HepG2 (cell line): Measurements from ENCODE around the gene CSNK2B. TPM values are rescaled to one million over a fixed set of nuclear protein-coding genes. Genes with fewer than 3 reads are reported as not detected.
A peak's percentile ranks its signal among the peaks of the same experiment; 100 is the strongest.

ENCODE experiments used
- ATF7-NPFF ChIP-seq: sonication (generic); formaldehyde crosslinking; IDR thresholded peaks from 2 replicates; pipeline ENCODE4 v1.8.1; 2023; ENCODE audit warnings: mild to moderate bottlenecking, low read depth, missing genetic modification reagents, moderate library complexity
- ETV5 ChIP-seq: IDR thresholded peaks from 2 replicates; pipeline ENCODE4 v1.6.1; 2018; ENCODE audit warnings: missing biosample characterization, missing genetic modification reagents, inconsistent platforms, borderline replicate concordance
- MIER2 ChIP-seq: IDR thresholded peaks from 2 replicates; pipeline ENCODE4 v1.6.1; 2016; ENCODE audit warnings: missing biosample characterization, missing genetic modification reagents
- MTF2 ChIP-seq: sonication (generic); formaldehyde crosslinking; IDR thresholded peaks from 2 replicates; pipeline ENCODE4 v1.5.0; 2020; ENCODE audit warnings: missing genetic modification reagents, borderline replicate concordance
- ONECUT2 ChIP-seq: sonication (generic); formaldehyde crosslinking; IDR thresholded peaks from 2 replicates; pipeline ENCODE4 v1.4.0; 2020; ENCODE audit warnings: missing genetic modification reagents
- SNAI1 ChIP-seq: sonication (generic); formaldehyde crosslinking; IDR thresholded peaks from 2 replicates; pipeline ENCODE4 v1.5.0; 2020; ENCODE audit warnings: mild to moderate bottlenecking, missing genetic modification reagents, borderline replicate concordance
- TARDBP ChIP-seq: sonication (generic); formaldehyde crosslinking; IDR thresholded peaks from 2 replicates; pipeline ENCODE4 v1.8.0; 2022; ENCODE audit warnings: mild to moderate bottlenecking, missing genetic modification reagents
- ZC3H4 ChIP-seq: sonication (generic); formaldehyde crosslinking; IDR thresholded peaks from 2 replicates; pipeline ENCODE4 v1.4.0; 2020; ENCODE audit warnings: missing genetic modification reagents, borderline replicate concordance
- ZFAT ChIP-seq: sonication (generic); formaldehyde crosslinking; conservative IDR thresholded peaks from 2 replicates; pipeline ENCODE4 v1.8.1; 2023; ENCODE audit warnings: missing genetic modification reagents, inconsistent platforms
- ZNF260 ChIP-seq: sonication (generic); formaldehyde crosslinking; IDR thresholded peaks from 2 replicates; pipeline ENCODE4 v1.4.0; 2020; ENCODE audit warnings: missing genetic modification reagents, low read depth, mild to moderate bottlenecking, borderline replicate concordance
- ZNF552 ChIP-seq: sonication (generic); formaldehyde crosslinking; IDR thresholded peaks from 2 replicates; pipeline ENCODE4 v1.9.0; 2022; ENCODE audit warnings: missing genetic modification reagents, mild to moderate bottlenecking, borderline replicate concordance
- ZNF557 ChIP-seq: sonication (generic); formaldehyde crosslinking; IDR thresholded peaks from 2 replicates; pipeline ENCODE4 v1.4.0; 2020; ENCODE audit warnings: missing genetic modification reagents
- ZNF615 ChIP-seq: sonication (generic); formaldehyde crosslinking; IDR thresholded peaks from 2 replicates; pipeline ENCODE4 v1.5.0; 2020; ENCODE audit warnings: mild to moderate bottlenecking, missing genetic modification reagents, borderline replicate concordance
- ZNF75D ChIP-seq: sonication (generic); formaldehyde crosslinking; IDR thresholded peaks from 2 replicates; pipeline ENCODE4 v1.8.1; 2023; ENCODE audit warnings: missing genetic modification reagents, mild to moderate bottlenecking, borderline replicate concordance
- ZNF878 ChIP-seq: sonication (generic); formaldehyde crosslinking; IDR thresholded peaks from 2 replicates; pipeline ENCODE4 v1.8.1; 2023; ENCODE audit warnings: mild to moderate bottlenecking, missing genetic modification reagents, moderate library complexity
- ZSCAN31 ChIP-seq: sonication (generic); formaldehyde crosslinking; IDR thresholded peaks from 2 replicates; pipeline ENCODE4 v1.5.0; 2020; ENCODE audit warnings: low read depth, mild to moderate bottlenecking, missing genetic modification reagents
- ZSCAN9 ChIP-seq: IDR thresholded peaks from 2 replicates; pipeline ENCODE4 v1.6.1; 2016; ENCODE audit warnings: borderline replicate concordance
- polyA plus RNA-seq, 8 experiments: library from polyadenylated mRNA; depleted of rRNA in 3 of 8; stranded (reverse) in 7 of 8; unstranded in 1 of 8; fragments of >200 nt; fragmentation: Illumina TruSeq in 4 of 8; extraction: Trizol in 4 of 8; gene quantifications; 2 replicates each; pipeline versions ENCODE4 v1.2.1 to v1.2.3, GENCODE V29; 2011 to 2016; ENCODE audit warnings: low read depth in 4 of 8, missing spikeins in 1 of 8, mixed read lengths in 1 of 8; ENCODE audit not compliant: insufficient read depth in 1 of 8
- total RNA-seq, 5 experiments: library from RNA; depleted of rRNA; stranded (reverse); fragments of >200 nt; fragmentation: Illumina TruSeq; extraction: Trizol; gene quantifications; 2 replicates each; pipeline ENCODE4 v1.2.3, GENCODE V29; 2016; ENCODE audit warnings: low read depth in 1 of 5
- TF ChIP-seq, protein P1 (sequence below): sonication (generic); formaldehyde crosslinking; IDR thresholded peaks from 2 replicates; pipeline ENCODE4 v1.5.1; 2020; ENCODE audit warnings: missing genetic modification reagents, mild to moderate bottlenecking, borderline replicate concordance
- TF ChIP-seq, protein P2 (sequence below): sonication (generic); formaldehyde crosslinking; conservative IDR thresholded peaks from 2 replicates; pipeline ENCODE4 v1.4.0; 2020; ENCODE audit warnings: mild to moderate bottlenecking, missing genetic modification reagents, moderate library complexity
- TF ChIP-seq, protein P3 (sequence below): sonication (generic); formaldehyde crosslinking; IDR thresholded peaks from 2 replicates; pipeline ENCODE4 v1.5.0; 2020; ENCODE audit warnings: missing genetic modification reagents
- TF ChIP-seq, protein P4 (sequence below): sonication (generic); formaldehyde crosslinking; IDR thresholded peaks from 2 replicates; pipeline ENCODE4 v1.8.1; 2023; ENCODE audit warnings: mild to moderate bottlenecking, inconsistent platforms, moderate library complexity, missing genetic modification reagents, borderline replicate concordance

CSNK2B gene
- total and polyA plus RNA-seq, 2 of the 13 experiments (the other 11 are each of a cell fraction or from before 2014, with no cell fraction given) = 111 to 296 TPM

DNA sequence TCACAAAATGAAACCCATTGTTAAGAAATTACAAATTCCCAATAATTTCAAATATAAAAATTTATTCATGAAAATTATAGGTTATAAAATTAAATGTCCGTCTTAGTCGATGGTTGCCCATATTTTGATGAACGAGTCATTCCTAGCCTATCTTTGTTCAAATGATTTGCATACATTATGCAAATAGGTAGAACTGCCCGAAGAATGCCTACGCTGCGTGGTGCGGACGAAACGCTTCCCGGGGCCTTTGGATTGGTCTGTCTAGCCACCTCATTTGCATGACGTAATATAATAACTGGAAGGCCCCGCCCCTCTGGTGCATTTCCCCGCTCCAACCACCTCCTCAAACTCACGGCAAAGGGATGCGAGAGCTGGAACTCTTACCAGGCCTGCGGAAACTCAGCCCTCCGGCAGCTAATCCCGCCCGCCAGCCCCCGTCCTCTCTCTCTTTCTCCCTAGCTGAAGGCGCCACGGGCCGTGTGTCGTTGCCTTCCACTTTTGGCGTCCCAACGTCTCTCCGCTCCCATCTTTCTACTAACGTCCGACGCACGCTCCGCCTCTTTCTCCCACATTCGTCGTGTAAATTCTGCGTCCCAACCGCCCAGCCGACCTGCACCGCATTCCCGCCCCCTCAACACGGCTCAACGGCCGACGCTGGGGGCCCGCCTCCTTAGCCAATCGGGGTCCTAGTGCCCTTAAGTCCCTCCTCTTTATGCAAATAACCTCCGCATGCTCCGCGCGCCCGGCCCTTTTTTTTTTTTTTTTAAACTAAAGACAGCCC is 45.9 kb upstream of the CSNK2B start (continued):
- TF ChIP-seq, protein P1, sequence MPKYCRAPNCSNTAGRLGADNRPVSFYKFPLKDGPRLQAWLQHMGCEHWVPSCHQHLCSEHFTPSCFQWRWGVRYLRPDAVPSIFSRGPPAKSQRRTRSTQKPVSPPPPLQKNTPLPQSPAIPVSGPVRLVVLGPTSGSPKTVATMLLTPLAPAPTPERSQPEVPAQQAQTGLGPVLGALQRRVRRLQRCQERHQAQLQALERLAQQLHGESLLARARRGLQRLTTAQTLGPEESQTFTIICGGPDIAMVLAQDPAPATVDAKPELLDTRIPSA (CRISPR knock-in tag) = no peak
- peak; percentile 66; the same call in 1 of the 2 replicates for TF ChIP-seq ZSCAN9 (CRISPR knock-in tag)
- TF ChIP-seq, protein P2, sequence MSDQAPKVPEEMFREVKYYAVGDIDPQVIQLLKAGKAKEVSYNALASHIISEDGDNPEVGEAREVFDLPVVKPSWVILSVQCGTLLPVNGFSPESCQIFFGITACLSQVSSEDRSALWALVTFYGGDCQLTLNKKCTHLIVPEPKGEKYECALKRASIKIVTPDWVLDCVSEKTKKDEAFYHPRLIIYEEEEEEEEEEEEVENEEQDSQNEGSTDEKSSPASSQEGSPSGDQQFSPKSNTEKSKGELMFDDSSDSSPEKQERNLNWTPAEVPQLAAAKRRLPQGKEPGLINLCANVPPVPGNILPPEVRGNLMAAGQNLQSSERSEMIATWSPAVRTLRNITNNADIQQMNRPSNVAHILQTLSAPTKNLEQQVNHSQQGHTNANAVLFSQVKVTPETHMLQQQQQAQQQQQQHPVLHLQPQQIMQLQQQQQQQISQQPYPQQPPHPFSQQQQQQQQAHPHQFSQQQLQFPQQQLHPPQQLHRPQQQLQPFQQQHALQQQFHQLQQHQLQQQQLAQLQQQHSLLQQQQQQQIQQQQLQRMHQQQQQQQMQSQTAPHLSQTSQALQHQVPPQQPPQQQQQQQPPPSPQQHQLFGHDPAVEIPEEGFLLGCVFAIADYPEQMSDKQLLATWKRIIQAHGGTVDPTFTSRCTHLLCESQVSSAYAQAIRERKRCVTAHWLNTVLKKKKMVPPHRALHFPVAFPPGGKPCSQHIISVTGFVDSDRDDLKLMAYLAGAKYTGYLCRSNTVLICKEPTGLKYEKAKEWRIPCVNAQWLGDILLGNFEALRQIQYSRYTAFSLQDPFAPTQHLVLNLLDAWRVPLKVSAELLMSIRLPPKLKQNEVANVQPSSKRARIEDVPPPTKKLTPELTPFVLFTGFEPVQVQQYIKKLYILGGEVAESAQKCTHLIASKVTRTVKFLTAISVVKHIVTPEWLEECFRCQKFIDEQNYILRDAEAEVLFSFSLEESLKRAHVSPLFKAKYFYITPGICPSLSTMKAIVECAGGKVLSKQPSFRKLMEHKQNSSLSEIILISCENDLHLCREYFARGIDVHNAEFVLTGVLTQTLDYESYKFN (CRISPR knock-in tag) = peak; percentile 67
- TF ChIP-seq ZNF552 = 0 out of 2 replicates have a peak, but pooled peaks have one; percentile 55
- TF ChIP-seq, protein P3, sequence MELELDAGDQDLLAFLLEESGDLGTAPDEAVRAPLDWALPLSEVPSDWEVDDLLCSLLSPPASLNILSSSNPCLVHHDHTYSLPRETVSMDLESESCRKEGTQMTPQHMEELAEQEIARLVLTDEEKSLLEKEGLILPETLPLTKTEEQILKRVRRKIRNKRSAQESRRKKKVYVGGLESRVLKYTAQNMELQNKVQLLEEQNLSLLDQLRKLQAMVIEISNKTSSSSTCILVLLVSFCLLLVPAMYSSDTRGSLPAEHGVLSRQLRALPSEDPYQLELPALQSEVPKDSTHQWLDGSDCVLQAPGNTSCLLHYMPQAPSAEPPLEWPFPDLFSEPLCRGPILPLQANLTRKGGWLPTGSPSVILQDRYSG (CRISPR knock-in tag) = no peak
- TF ChIP-seq ONECUT2 (CRISPR knock-in tag) = peak; percentile 60; the same call in 1 of the 2 replicates
- TF ChIP-seq MTF2 = no peak
- TF ChIP-seq ZNF557 (CRISPR knock-in tag) = peak; percentile 92; the same call in 1 of the 2 replicates
- peak; percentile 9; the same call in 1 of the 2 replicates for TF ChIP-seq SNAI1 (CRISPR knock-in tag)
- TF ChIP-seq ZSCAN31 = peak; percentile 21; the same call in 1 of the 2 replicates
- no peak for TF ChIP-seq ZFAT
- no peak for TF ChIP-seq ETV5 (CRISPR knock-in tag)
- 0 out of 2 replicates have a peak, but pooled peaks have one; percentile 89 for TF ChIP-seq ZNF615 (CRISPR knock-in tag)
- TF ChIP-seq MIER2 (CRISPR knock-in tag) = peak; percentile 12; the same call in 1 of the 2 replicates
- TF ChIP-seq ZNF878 = peak; percentile 80; the same call in 1 of the 2 replicates
- TF ChIP-seq, protein P4, sequence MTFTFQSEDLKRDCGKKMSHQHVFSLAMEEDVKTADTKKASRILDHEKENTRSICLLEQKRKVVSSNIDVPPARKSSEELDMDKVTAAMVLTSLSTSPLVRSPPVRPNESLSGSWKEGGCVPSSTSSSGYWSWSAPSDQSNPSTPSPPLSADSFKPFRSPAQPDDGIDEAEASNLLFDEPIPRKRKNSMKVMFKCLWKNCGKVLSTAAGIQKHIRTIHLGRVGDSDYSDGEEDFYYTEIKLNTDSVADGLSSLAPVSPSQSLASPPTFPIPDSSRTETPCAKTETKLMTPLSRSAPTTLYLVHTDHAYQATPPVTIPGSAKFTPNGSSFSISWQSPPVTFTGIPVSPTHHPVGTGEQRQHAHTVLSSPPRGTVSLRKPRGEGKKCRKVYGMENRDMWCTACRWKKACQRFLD (CRISPR knock-in tag) = peak; percentile 90; the same call in 1 of the 2 replicates
- TF ChIP-seq ZC3H4 (CRISPR knock-in tag) = peak; percentile 44
- TF ChIP-seq ZNF75D (CRISPR knock-in tag) = no peak; the same call in 1 of the 2 replicates
- TF ChIP-seq TARDBP (CRISPR knock-in tag) = peak; percentile 90
- peak; percentile 84; the same call in 1 of the 2 replicates for TF ChIP-seq ATF7-NPFF (CRISPR knock-in tag)
- no peak for TF ChIP-seq ZNF260 (CRISPR knock-in tag)
